HG02571 (cell line): ENCODE results near the gene SLC10A7.
A peak's percentile ranks its signal among the peaks of the same experiment; 100 is the strongest.
"Not testable (repeated sequence)": the region's sequence is repeated elsewhere in the genome, so short reads cannot be mapped to it uniquely, and the experiment has no call there.

Experiments
- ATAC-seq: cut with Tn5 transposase; IDR thresholded peaks from one replicate; pipeline ENCODE4 v1.9.1; 2021; ENCODE audit warnings: mild to moderate bottlenecking, moderate library complexity; ENCODE audit not compliant: unreplicated experiment

The SLC10A7 gene

DNA sequence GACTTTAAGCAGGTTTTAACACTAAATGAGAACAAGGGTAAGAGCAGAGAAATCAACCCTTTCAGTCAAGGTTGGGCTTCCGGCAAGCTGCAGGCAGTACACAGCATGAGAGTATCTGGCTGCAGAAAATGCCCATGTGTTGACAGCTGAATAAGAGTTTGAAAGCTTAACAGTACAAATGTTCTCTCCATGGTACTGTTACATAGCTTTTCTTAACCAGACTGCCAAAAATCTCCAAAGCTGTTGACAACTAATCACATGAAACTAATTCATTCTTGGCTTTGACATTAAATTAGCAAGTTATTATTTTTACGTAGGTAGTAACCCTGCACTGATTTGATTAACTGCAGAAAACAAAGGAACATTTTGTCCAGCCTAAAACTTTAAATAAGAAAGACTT, 153.5 kb downstream of the SLC10A7 start:
- no peak for ATAC-seq

DNA sequence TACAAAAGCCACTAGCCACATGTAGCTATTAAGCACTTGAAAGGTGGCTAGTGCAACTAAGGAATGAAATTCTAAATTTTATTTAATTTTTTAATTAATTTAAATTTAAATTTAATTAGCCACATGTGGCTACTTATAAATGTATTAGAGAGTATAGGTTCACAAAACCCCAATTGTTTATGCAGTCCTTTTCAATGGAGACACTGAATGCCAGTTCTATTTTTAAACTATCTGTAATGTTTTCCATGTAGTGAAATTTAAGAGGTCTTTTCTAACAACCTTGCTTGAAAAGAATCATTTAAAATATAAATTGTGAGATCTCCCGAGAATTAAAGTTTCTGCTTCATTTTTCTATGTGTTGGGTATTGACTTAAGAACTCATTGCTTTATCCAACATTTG, 154.4 kb downstream of the SLC10A7 start:
- no peak for ATAC-seq

DNA sequence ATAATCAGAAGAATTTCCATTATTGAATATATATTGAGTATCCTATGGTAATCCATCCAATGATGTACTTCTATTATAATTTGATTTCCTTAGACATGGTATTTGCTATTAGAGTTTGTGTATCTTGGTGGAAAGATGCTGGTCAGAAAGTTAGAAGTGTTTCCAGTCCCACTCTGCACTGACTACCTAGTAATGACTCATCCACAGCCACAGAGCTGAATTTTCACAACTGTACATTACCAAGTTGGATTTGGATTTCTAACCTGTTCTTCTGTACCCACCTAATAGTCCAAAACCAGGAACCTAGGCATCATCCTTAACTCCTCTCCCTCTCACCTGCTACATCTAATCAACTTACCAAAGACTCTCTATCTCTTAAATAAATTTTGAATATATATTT, 162.0 kb downstream of the SLC10A7 start:
- ATAC-seq, result no peak

DNA sequence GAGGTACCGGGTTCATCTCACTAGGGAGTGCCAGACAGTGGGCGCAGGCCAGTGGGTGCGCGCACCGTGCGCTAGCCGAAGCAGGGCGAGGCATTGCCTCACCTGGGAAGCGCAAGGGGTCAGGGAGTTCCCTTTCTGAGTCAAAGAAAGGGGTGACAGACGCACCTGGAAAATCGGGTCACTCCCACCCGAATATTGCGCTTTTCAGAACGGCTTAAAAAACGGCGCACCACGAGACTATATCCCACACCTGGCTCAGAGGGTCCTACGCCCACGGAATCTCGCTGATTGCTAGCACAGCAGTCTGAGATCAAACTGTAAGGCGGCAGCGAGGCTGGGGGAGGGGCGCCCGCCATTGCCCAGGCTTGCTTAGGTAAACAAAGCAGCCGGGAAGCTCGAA, 171.6 kb downstream of the SLC10A7 start:
- ATAC-seq, result not testable (repeated sequence)

DNA sequence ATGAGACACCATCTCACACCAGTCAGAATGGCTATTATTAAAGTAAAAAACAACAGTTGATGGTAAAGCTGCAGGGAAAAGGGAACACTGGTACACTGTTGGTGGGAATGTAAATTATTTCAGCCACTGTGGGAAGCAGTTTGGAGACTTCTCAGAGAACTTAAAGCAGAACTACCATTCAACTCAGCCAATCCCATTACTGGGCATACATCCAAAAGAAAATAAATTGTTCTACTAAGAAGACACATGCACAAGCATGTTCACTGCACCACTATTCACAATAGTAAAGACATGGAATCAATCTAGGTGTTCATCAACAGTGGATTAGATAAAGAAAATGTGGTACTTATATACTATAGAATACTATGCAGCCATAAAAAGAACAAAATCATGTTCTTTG, 172.4 kb downstream of the SLC10A7 start:
- ATAC-seq, result no peak

DNA sequence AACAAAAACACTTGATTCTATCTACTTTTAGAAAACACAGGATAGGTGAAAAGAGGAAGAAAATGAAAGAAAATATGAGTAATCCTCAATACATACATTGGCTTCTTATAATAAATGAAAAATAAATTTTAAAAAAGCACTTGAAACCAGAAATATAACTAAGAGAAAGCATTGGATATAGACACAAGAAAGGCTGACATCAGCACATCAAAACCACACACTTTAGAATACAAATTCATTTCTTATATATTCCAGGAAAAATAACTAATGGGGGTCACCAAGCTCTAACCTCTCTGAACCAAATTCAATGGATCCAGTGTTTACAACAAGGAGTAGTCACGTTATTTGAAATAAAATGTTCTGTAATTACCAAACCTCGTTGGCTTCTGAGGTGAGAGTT, 173.9 kb downstream of the SLC10A7 start:
- ATAC-seq, result no peak

DNA sequence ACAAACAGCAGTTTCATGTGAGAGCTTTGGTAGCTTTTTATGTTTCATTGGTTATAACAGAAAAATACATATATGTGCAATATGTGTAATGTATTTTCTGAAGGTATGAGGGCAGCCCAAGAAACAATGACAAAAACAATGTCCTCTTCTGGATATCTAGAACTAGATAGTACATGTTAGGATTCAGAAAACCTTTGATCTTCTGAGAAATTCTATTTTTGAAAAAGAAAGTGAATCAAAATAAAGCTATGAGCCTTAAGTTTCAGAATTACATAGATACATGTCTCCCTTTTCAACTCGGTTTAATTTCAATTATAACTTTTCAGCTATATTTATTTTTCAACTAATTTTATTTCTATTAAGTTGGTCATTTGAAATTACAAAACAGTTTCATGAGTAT, 175.5 kb downstream of the SLC10A7 start:
- no peak for ATAC-seq

DNA sequence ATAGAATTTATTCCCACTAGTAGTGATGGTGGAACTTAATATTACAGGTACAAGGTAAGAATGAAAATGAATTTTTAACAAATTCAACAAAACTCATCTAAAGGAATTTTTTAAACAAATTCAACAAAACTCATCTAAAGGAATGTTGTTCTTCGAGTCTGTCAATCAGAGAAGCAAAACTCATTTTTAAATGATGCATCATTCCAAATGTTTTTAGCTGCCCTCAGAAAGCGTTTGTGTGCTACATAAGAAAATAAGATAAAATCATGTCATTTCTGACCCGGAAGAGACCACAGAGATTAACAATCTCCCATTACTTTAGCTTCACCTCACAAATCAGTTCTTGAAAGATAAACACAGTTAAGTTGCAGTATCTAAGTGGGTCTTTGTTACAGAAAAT, 178.0 kb downstream of the SLC10A7 start:
- ATAC-seq, result no peak

DNA sequence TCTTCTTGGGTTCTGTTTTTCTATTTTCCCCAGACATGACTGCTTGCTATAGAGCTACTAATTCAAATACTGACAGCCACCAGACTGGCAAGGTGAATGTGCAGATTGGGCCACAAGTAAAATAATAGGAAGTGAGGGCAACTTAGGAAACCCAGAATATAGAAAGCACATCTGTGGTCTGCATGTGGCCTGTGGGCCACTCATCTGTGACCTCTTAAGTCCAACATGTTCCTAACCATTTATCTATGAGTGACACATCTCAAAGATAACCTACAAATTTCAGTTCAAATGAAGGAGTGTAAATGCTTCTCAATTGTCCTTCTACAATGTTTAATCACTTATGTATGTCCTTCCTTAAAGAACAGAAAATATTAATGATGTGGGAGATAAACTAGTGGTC, 178.5 kb downstream of the SLC10A7 start:
- peak; percentile 64 for ATAC-seq

DNA sequence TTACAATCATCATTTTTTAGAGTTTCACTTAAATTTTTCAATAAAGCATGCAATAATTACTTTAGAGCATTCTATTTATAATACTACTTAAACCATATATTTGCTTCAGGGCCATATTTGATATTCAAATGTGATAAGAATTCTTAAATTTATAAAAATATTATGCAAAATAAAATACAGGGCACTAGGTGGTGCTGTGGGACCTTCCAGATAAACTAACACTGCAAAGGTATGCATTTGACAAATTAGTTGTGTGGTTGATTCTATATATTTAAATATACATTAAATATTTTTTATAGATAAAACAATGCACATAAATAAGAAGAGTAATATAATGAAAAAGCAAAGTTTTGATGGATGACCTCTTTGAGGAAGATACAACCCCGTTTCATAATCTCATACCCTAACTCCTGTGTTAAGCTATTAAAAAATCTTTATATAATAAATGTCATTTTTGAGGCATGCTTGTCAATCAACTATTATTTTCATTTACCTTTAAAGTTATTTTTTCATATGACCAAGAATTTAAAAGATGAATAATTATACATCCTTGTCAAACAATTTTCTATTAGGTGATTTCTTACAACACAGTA, 179.0 kb downstream of the SLC10A7 start:
- no peak for ATAC-seq

DNA sequence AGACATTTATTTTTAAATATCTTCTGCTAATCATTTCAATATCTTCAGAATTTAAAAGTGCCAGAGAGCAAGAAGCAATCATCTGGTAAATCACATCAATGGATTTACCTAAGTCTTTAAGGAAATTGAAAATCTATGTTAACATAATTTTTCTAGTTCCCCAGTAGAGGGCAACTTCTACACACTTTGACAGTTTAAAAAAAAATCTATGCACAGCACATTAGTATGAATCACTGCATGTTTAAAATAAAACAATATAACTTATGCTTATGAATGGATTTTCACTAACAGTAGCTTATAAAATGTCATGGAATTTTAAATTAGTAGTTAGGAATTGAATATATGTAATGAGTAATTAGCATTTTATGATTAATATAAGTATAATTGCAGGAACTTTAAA, 180.9 kb downstream of the SLC10A7 start:
- ATAC-seq, result no peak

DNA sequence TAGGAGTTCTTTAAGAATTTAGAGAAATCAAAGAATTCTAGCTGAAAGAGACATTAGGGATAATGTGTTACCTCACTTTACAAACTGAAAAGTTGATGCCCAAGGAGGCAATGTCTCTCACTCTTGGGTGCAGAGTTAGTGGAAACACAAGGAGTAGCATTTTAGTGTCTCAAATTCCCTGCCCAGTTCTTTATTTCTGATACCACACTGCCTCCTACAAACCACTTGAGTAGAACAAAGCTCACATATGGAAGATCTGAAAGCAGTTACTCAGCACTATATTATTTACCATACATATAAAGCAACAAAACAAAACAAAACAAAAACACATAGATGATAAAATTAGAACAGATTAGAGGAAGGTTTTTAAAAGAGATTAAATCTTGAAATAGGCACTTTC, 183.2 kb downstream of the SLC10A7 start:
- no peak for ATAC-seq

DNA sequence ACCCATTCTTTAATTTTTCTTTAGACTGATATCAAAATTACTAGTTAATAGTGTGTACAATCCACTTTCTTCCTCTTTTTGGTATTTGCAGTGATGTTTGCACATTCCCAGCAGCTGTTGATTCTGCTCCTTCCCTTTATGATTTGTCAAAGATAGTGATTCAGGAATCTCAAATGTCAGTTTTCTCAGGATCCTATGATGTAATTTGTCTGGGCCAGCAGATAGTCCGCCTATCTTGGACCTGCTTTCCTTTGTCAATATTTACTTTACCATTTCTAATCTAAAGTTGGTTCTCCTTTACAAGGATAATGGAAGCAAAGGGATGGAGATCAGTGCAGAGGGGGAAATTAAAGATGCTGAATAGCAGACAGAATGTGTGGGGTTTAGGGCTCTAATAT, 185.3 kb downstream of the SLC10A7 start:
- ATAC-seq, result no peak

DNA sequence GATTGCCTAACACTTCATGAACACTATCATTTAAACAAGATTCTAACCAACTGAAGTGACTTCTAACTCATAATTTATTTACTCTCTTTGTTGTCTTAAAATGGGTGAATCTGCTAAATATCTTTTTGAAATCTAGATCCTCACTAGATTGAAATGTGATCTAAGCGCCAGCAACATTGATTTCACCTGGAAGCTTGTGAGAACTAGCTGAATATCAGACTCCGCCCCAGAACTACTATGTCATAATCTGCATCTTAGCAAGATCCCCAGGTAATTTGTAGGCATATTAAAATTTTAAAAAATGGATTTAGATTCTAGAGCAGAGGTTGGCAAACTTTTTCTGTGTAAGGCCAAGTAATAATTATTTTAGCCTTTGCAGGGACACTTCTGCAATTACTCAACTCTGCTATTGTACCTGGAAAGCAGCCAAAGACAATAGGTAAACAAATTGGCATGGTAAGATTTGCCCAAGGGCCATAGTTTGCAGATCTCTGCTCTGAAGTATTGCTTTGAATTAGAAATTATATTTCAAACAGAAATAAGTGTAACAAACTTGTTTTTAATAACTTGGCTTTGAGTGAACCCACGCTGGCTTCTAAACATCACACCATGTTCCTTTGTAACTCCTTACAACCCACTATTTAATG, 185.9 kb downstream of the SLC10A7 start:
- no peak for ATAC-seq

DNA sequence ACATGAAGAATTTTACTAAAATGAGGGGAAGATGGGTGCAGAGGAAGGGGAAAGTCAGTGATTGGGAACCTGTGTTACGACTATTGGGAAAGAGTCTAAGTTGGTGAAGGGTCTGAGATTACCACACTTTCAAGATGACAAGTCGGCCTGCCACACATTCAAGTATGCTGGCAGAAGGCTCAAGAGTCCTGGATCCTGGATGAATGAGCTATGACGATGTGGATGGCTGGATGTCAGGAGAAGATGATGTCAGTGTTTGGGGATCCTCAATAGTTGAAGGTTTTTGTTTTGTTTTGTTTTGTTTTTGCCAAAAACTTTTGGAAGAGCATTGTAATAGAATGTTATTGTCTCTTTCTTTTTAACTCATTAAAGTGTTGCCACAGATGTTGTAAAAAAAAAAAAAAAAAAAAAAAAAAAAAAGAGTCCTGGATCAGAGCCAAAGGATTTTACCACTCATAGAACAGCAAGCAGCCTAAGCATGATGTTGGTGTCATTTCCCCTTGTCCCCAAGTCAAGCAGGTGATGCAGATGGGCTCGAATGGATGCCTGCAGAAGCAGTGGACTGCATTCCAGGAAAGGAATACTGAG, 186.8 kb downstream of the SLC10A7 start:
- no peak for ATAC-seq

DNA sequence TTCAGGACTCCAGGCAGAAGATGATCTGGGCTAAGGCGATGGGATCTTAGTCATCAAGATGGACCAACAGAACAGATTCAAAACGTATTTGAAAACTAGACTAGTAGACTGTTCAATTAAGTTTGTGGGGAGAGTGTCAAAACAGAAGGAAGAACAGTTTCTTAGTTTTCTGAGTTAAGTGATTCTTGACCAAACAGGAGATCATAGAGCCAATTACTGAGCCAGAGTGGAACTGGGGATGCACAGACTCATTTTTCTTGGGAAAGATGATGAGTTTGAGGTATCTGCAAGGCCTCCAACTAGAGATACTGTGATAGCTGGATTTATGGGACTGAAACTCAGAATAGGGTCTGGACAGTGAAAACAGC, 187.9 kb downstream of the SLC10A7 start:
- no peak for ATAC-seq

DNA sequence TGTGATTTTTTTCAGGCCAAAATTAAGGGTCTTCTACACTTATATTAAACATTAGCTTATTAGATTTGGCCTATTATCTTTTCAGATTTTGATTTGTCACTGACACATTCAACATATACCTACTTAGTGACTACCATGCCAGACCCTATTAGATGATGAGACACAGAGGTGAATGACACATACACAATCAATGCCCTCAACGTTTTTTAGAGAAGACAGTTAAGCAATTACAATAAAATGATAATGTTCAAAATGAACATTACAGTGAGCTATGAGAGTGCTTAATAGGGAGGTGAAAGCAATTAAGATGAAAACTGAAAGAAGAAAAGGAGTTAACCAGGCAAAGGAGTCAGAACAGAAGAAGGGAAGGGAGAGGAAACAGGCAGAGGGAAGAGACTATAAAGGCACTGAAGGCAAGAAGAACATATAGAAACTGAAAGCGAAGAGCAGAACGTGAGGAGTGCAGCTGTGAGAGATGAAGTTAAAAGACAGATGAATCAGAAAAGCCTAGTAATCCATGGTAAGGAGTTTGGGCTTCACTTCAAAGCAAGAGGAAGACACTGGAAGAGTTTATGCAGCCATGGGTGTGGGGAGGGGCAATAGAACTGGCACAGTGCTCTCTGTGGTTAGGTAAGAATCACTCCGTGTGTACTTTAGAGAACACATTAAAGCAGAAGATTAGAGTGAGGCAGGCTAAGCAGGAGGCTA, 188.4 kb downstream of the SLC10A7 start:
- ATAC-seq, result peak; percentile 90

DNA sequence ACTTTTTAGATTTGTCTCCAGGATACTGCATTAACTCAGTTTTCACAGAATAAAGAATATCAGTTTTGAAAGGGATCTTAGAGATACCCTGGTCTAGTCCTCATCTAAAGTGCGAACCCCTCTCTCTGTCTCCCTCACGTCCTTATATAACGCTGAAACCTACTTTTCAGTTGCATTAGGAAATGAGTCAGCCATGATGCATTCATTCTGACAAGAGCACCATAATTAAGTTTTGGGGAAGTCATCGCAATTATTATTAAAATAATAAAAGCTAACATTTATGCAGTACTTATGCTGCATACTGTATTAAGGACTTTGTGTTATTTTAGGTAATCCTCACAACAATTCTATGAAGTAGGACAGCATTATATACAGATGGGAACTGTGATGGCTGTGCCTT, 191.3 kb downstream of the SLC10A7 start:
- no peak for ATAC-seq

DNA sequence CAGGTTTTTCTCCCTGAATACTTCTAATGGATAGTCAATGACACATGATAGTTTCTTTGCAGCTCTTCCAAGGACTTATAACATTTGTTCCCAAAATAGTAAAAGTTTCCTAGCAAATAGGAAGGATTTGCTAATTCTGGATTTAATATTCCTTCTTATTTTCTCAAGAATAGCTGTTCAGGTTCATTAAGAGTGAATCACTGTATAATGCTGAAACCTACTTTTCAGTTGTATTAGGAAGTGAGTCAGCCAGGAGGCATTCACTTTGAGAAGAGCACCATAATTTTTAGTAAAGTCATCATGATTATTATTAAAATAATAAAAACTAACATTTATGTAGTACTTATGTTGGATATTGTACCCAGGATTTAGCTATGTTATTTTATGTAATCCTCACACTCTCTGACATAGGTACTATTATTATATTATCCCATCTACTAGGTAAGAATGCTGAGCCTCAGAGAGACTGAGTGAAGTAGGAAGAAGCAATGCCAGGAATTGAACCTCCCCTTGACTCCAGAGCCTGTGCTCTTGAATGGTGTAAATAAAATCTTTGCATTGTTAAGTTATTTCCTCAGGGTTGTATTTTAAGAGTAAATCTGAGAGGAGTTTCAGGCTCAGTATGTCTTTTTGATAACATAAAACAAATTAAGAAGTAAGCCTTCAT, 192.6 kb downstream of the SLC10A7 start:
- no peak for ATAC-seq

DNA sequence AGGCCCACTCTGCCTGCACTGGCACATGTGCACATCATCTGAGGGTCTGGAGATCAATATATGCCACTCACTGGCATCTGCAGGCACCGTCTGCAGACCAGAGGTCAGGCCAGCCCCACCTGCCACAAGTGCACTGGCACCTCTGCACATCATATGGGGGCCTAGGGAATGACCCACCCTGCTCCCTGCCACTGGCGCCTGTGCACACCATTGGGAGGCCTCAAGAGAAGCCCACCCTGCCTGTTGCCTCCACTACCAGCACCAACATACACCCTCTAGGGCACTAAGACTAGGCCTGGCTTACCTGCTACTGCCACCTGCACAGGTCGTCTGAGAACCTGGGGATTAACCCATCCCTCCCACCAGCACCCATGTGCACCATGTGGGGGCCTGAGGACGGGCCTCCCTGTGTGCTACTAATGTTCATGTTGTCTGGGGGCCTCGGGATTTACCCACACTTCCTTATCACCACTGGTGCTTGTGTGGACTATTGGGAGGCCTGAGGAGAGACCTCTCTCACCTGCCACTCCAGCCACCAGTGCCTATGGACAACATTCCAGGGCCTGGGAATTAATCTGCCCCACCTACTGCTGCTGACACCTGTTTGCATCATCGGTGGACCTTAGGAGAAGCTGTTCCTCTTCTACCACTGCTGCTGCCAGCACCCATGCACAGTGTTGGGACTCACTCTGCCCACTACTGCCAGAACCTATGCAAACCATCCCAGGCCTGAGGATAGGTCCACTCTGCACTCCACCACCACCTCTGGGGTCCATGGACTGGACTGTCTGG, 193.7 kb downstream of the SLC10A7 start:
- ATAC-seq, result no peak

DNA sequence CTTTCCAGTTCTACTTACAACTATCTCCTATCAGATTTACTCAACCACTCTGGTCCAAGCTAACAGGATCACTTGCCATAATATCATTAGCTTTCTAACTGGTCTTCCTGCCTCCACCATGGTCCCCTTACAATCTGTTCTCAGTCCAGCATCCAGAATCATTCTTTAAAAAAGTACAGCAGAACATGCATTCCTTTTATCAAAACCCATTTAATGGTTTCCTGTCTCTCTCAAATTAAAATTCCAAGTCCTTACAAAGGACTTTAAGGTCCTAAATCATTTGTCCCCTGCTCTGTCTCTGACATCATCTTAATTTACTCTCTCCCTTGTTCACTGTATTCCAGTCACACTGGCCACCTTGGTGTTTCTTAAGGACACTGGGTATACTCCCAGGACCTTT, 202.8 kb downstream of the SLC10A7 start:
- ATAC-seq, result no peak
